Measurements from ENCODE around the gene MTFR1L.

MTFR1L gene

GRCh38 chr1:25864434-25864833 lies 44.7 kb downstream of the MTFR1L start:
- DNase-seq = no peak

DNA sequence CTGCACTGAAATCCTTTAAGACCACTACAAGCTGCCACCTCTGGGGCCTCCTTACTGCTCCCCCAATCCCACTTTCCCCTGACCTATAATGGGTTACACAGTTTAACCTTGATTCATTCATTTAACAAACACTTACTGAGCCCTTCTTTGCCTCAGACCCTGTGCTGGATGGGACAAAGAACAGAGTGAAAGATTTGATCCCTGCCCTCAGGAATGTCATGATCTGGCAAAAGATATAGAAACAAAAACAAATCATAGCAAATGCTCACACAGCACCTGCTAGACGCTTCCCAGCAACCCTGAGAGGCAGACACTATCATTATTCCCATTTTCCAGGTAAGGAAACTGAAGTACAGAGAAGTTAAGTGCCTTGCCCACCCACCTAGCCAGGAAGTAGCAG lies 46.5 kb downstream of the MTFR1L start:
- no peak for DNase-seq

DNA sequence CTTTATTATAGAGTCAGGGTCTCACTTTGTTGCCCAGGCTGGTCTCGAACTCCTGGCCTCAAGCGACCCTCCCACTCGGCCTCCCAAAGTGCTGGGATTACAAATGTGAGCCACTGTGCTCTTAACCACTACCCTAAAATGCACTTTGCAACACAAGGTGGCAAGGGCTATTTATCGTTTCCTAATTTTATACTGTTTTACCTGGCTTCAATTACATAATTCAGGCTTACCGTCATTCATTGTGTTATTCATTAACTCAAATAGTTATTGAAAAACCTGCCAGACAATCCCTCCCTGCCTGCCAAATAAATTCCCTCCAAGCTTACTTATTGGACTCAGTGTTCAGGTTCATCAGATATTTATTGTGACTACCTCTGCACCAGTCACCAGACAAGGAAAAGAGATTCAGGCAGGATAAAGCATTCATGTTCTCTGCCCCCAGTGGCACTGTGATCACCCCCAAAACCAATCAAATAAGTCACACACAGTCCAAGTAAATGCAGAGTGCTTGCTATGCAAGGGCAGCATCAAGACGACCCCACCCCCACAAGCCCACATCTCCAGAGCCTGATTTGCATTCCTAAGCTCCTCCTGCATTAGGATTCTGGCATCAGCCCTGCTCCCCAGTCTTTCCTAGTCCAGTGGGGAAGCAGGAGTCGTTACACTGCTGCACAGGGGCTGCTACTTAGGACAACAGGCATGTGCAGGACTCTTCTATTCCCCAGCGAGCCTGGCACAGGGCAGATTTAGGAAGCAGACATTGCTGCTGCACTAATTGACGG lies 47.6 kb downstream of the MTFR1L start:
- no peak for DNase-seq

- DNase-seq = no peak
Observed at GRCh38 chr1:25869909-25870606, 50.3 kb downstream of the MTFR1L start.

DNA sequence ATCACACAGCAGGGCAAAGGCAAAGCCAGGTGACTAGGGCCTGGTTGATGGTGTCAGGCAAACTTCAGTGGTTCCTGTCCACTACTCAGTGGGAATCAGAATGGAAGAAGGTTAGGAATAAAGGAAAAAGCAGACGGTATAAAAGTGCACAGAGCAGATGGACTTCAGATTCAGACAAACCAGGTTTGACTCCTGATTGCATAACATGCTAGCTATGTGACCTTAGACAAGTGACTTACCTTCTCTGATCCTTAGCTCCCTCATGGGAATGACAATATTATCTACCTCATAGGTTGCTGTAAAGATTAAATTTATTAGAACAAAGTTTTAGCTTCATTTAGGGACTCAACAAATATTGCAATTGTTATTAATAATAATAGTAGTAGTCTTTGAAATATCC lies 50.9 kb downstream of the MTFR1L start:
- no peak for DNase-seq

DNA sequence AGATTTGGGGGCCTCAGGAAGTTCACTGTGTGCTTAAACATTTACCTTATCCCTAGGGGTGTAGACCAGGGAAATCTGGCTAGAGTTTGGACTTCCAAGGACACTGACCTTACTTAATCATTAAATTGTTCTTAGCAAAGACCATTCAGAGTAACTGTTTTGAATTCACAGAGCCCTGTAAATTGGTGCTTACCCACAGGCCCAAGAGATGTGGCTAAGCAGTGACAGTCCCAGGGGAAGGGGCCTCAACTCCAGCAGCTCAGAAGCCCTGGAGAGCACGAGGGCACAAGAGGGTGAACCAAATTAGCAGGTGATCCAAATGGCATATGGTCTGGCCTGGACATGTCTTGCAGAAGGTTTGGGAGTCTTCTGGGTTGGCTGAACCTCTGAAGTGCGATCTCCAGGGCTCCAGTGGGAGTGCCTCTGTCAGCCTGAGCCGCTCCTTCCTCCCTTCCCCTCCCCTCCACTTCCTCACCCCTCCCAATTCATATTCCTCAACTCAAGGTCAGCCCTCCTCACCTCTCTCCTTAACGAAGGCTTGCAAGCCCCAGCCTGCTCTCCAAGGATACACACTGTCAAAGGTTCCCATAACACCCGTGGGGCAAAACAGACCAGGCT lies 51.4 kb downstream of the MTFR1L start:
- DNase-seq = no peak

GRCh38 chr1:25871704-25872494 lies 52.1 kb downstream of the MTFR1L start:
- no peak for DNase-seq

- DNase-seq = no peak
Observed at GRCh38 chr1:25872713-25873112, 53.0 kb downstream of the MTFR1L start.

- no peak for DNase-seq
Observed at GRCh38 chr1:25873120-25873519, 53.4 kb downstream of the MTFR1L start.

DNA sequence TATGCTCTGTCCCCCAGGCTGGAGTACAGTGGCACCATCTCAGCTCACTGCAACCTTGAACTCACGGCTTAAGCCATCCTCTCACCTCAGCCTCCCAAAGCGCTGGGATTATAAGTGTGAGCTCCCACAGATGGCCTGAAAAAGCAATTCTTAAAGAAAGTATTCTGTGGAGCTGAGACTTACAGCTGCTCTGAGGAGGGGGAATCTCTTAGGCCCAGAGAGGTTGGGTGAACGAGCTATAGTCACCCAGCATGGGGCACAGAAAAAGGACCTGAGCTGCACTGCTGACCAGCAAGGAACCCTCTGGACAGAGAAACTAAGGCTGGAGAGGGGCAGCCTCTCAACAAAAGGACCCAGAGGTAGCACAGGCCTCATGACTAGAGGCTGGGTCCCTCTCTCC lies 54.5 kb downstream of the MTFR1L start:
- no peak for DNase-seq

DNA sequence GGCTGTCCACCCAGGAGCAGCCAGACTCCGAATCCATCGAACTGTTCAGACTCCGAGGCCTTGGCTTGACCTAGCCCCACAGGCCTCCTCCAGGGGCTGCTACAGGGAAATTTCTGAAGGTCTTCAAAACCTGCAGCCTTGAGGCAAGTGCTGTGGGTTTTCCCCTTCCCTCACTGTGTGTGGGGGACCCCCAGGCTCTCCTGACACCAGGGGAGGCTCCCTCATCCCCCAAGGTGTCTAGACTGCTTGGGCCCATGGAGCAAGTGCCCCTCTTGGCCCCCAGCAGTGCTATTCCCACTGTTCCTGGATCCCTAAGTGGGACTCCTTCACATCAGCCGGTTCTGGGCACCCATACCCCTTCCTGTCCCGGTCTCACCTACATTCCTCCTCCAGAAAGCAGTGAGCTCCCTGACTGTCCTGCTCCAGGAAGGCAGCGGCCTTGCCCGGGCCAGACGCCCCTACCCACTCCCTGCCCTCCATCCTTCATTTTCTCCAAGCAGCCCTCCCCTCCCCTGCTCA lies 54.9 kb downstream of the MTFR1L start:
- no peak for DNase-seq

DNA sequence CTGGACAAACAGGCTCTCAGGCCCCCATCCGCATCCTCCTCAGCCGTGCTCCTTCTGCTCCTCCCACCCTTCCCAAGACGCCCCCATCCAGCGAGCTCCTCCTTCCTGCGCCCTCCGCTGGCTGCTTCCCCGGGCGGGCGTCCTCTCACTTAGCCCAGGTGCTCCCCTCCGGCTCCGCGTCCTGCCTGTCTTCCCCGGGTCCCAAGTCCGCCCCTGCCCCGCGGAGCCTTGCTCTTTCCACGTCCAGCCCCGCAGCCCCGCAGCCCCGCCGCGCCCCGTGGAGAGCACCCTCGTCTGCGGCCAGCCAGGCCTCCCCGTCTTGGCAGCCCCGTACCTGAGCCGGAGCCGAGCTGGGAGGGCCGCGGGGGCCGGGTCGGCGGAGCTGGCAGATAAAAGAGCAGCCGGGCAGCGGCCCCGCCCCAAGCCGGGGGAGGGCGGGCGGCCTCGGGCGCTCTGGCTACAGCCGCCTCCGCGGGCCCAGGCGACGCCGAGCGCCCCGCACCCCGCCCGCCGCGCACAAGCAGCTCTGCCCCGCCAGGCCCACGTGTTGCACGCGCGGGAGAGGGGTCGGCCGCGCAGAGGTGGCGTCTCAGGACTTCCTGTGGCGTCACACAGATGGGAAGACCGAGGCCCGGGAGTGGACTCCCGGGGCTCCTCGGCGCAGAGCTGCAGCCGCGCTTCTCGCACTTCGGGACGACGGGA lies 55.6 kb downstream of the MTFR1L start, which contains the start of gene PAQR7:
Gene PAQR7 (minus strand): TSS at position 555 of the 702 bp plus-strand sequence. CDS start 11,869 bp downstream, outside the sequence.
- DNase-seq = peak; percentile 31 to 42 (median 32)

- no peak for DNase-seq
Observed at GRCh38 chr1:25875856-25876692, 56.3 kb downstream of the MTFR1L start.

DNA sequence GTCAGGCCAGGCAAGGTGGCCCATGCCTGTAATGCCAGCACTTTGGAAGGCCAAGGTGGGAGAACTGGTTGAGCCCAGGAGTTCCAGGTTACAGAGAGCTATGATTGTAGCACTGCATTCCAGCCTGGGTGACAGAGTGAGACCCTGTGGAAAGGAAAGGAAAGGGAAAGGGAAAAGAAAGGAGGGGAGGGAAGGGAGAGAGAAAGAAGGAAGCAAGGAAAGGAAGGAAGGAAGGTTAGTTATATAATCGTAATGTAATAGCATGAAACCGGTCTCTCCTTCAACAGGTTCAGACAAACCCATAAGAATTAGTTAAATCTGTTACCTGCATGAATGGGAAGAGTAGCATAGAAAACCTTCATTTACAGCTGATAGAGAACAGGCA lies 56.9 kb downstream of the MTFR1L start:
- DNase-seq = no peak

- DNase-seq = no peak
Observed at GRCh38 chr1:25877155-25877554, 57.4 kb downstream of the MTFR1L start.

- DNase-seq = no peak
Observed at GRCh38 chr1:25878690-25879089, 58.9 kb downstream of the MTFR1L start.

DNA sequence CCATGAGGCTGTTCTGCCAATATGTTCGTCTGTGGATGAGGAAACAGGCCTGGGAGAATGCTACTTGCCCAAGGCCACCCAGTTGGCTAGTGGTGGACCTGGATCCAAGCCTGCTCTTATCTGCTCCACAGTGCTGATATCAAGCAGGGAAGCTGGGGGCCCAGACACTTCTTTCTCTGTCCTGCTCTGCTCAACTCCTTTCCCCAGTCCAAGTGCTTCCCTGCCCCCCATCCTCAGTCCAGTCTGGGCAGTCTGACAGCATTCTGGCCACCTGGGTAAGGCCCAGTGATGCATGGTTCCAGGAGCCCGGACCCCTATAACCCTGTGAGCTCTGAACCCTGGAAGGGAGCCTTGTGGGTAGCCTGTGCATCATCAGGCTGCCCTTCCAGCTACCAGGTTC lies 59.9 kb downstream of the MTFR1L start:
- DNase-seq = no peak

- no peak for DNase-seq
Observed at GRCh38 chr1:25880518-25880917, 60.8 kb downstream of the MTFR1L start.

GRCh38 chr1:25881266-25881665 lies 61.5 kb downstream of the MTFR1L start:
- DNase-seq = no peak

Data from activated CD4-positive, CD25-positive, alpha-beta regulatory T cell (primary cell).